ENCODE measurements around the gene HDAC4. TPM values are rescaled to one million over a fixed set of nuclear protein-coding genes. Genes with fewer than 3 reads are reported as not detected.
A peak's percentile ranks its signal among the peaks of the same experiment; 100 is the strongest.

The HDAC4 gene
- total RNA-seq, 1 experiment from 2014 or later, result 5.5 TPM

GRCh38 chr2:239429473-239430350 lies 28.9 kb upstream of the HDAC4 start:
- no peak for DNase-seq (ENCODE audit: low read depth)

GRCh38 chr2:239425631-239426030 lies 24.8 kb upstream of the HDAC4 start:
- no peak for DNase-seq (ENCODE audit: low read depth)

- DNase-seq (ENCODE audit: low read depth), result no peak
Measured at GRCh38 chr2:239424337-239425045, 23.7 kb upstream of the HDAC4 start.

DNA sequence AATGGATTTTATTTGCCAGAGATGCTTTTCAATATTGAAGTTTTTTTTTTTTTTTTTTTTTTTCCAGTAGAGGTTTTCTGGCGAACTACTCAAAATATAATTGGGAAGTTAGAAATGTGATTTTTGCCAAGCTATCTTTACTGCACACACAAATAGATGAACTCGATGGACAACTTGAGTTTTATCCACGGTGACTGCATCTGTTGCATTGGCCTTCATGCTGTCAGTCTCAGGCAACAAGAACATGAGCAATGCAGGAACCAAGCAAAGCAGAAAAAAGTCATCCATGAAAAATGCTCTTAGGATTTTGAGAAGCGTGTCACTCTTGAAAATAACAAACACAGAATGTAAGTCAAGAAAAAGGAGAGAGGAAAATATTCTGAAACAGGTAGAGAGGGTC lies 22.7 kb upstream of the HDAC4 start:
- no peak for DNase-seq (ENCODE audit: low read depth)

- no peak for DNase-seq (ENCODE audit: low read depth)
Measured at GRCh38 chr2:239421851-239422250, 21.0 kb upstream of the HDAC4 start.

GRCh38 chr2:239420082-239420481 lies 19.3 kb upstream of the HDAC4 start:
- DNase-seq (ENCODE audit: low read depth), result no peak

DNA sequence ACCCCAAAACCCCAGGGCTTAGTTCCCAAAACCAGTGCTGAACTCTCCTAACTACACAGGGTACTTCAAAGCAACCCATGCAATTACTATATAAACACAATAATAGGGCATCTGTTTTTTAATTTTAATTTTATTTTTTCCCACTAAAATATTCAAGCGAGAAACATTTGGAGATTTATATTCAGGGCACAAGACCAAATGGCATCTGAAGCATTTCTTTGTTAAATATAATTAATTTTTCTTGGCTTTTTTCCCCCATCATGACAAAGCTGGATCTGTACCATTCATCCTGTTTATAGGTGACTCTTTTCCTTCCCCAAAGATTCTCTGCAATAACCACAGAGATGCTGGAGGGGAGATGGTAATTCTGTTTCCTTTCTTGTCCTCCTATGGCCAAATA lies 18.1 kb upstream of the HDAC4 start:
- DNase-seq (ENCODE audit: low read depth), result no peak

DNA sequence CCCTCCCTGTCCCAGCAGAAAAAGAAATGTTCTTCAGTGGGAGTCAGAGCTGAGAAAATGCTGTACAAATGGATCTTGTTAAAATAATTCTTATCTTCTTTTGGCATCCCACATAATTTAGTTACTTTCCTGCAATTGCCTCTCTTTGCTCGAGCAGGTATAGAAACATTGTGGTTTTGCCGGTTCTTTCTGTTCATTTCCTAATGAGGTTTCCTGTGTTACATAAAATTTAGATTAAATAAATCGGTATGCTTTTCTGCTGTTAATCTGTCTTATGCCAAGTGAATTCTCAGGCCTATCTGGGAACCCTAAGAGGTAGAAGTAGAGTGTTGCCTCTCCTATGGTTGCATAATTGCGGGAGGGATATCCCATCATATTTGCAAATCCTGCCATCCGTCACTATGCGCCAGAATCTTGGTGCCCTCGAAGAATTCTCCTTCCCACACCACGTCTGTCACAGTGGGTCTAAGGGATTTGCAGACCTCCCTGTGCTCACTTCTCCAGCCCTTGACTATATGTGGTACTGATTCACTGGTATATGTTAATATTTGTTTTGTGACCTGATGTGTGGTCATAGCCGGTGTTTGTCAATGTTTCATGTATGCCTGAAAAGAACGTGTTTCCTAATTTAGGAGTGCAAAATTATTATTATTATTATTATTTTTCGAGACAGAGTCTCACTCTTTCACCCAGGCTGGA lies 12.2 kb upstream of the HDAC4 start:
- DNase-seq (ENCODE audit: low read depth), result no peak

GRCh38 chr2:239411549-239412319 lies 10.9 kb upstream of the HDAC4 start:
- DNase-seq (ENCODE audit: low read depth), result no peak

DNA sequence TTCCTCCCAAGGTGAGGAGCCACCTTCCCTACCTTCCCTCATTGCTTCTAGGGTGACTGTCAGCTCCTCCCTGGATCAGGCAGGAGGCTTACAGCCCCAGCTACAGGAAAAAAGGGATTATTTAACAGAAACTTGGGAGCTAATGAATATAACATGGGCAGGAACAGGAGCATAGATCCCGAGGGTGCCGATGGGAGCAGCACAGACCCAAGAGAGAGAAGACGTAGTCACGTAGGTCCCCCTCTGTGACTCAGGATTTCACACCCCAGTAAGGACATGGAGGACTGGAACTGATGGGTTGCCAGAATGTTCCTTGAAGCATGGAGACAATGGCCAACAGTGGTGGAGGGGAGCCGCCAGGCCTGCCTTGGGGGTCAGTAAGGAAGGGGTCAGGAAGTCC lies 10.3 kb upstream of the HDAC4 start:
- no peak for DNase-seq (ENCODE audit: low read depth)

- DNase-seq (ENCODE audit: low read depth), result no peak
Measured at GRCh38 chr2:239409976-239410375, 9.2 kb upstream of the HDAC4 start.

DNA sequence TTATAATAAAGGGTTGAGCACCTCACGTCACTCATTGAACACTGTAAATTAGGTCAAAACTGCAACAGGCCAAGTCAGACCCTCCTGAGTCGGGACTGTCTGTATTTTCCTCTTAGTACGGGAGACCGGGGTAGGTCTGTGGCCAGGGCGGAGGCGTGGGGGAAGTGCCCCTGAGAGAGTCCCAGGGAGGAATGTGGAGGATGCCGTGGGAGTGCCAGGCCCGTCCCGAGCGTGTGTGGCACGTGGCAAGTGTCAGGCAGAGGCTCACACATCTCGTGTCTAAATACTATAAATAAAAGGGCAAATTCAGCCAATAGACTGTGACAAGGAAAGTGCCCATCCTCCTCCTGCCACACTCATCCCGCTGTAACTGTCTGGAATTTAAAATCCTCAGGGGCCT lies 6.3 kb upstream of the HDAC4 start:
- no peak for DNase-seq (ENCODE audit: low read depth)

- DNase-seq (ENCODE audit: low read depth), result no peak
Measured at GRCh38 chr2:239406316-239406995, 5.6 kb upstream of the HDAC4 start.

DNA sequence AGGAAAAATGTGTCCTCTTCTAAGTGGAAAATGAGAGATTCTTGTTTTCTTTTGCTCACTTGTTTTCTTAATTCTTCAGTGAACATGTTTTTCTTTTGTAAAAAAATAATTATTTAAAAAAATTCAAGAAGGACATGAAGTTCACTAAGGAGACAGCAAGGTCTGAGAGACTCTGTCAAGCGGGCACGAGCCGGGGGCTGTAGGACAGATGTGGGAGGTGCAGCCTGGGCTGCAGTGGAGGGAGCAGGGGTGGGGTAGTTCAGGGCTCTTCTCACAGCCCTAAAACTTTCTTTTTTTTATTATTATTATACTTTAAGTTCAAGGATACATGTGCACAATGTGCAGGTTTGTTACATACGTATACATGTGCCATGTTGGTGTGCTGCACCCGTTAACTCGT lies 4.3 kb upstream of the HDAC4 start:
- no peak for DNase-seq (ENCODE audit: low read depth)

GRCh38 chr2:239402666-239403065 lies 1.8 kb upstream of the HDAC4 start:
- no peak for DNase-seq (ENCODE audit: low read depth)

DNA sequence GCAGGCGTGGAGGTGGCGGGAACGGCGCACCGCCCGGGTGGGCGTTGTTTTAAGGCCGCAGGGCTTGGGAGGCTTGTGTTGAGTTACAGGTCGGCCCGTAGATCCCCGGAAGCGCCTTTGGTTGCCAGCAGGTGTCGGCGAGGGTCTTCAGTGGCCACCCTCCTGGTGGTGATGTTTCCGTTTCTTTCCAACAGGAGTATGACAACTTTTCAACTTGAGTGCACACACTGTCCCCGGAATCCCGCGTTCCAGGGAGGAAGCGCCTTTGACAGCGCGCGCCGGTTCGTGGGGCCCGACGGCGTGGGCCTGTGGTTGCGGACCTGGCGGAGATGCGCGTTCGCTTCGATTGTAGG lies 1.0 kb upstream of the HDAC4 start:
- DNase-seq (ENCODE audit: low read depth), result no peak

GRCh38 chr2:239401067-239401880 lies 454 bp upstream of the HDAC4 start:
- DNase-seq (ENCODE audit: low read depth), result peak; percentile 98

DNA sequence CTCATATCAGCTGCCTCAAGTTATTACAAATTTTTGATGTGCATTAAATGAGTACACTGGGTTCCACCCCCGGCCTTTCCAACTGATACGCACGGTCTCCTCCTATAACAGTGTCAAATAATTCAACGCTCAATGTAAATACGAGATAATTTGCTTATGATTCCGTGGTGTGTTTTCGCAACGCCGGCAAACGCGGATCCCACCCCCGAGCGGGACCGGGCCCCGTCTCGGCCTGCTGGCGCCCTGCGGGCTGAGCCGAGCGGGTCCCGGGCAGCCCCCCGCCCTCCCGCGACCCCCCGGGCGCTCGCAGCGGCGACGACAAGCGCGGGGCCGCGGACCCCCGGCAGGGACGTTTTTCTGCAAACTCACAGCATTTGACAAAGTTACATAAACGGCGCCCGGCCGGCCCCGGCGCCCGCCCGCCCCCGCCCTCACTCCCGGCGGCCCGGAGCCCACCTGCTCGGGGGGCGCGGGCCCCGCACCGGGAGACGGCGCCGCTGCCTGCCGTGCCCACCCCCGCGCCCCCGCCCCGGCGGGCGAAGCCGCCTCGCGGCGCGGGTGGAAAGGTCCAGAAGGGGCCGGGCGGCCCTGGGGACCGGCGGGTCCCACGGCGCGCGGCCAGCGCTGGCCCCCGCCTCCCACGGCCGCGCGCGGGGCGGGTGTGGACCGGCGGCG lies 762 bp downstream of the HDAC4 start:
- no peak for DNase-seq (ENCODE audit: low read depth)

- peak; percentile 31 for DNase-seq (ENCODE audit: low read depth)
Measured at GRCh38 chr2:239399433-239399920, 1.3 kb downstream of the HDAC4 start.

DNA sequence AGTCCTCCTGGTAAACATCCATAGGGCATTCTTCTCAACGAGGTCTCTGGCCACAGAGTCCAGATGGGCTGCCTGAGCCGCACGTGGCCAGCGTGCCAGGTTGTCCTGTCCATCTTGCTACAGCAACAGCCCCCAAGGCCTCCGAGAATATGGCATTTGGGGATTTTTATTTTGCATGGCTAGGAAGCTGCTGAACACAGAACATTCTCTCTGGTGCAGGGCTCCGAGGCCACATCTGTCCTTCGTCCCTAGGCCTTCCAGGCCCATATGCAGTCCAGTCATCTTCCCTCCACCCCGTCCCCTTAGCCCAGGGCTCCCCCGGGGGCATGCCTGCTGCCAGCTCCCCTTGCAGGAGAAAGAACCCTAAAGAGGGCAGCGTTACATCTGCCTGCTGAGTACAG lies 2.3 kb downstream of the HDAC4 start:
- DNase-seq (ENCODE audit: low read depth), result no peak

Measured in Daoy (cell line).